IMR-90 (cell line): Measurements from ENCODE around the gene PACC1. TPM values are rescaled to one million over a fixed set of nuclear protein-coding genes. Genes with fewer than 3 reads are reported as not detected.

Experiments
- ATAC-seq: fragments of 200-7000 bp; cut with Tn5 transposase; 2 replicates; pipeline ENCODE4 v1.9.1; 2020; ENCODE audit warnings: low read depth, mild to moderate bottlenecking, moderate library complexity
- BruUV-seq: library from RNA; stranded (reverse); fragments of 400-500 nt; replicated peaks from 2 replicates; lab custom pipeline; 2021; lab: Mats Ljungman, UMichigan
- CTCF ChIA-PET: fragments of 300-600 bp; formaldehyde crosslinking; extraction: SDS; loops from one replicate; lab custom pipeline; 2021; ENCODE audit warnings: antibody characterized with exemption; lab: Yijun Ruan, JAX
- POLR2A ChIA-PET: fragments of 300-600 bp; sonication (Branson Sonifier 250); formaldehyde crosslinking; loops from one replicate; lab custom pipeline; 2022; ENCODE audit warnings: antibody characterized with exemption; ENCODE audit not compliant: unreplicated experiment; lab: Charles Lee
- DNase-seq: peaks from one replicate; pipeline ENCODE4 v3.0.0; 2013
- H2AFZ ChIP-seq: replicated peaks from 2 replicates; pipeline ENCODE3; 2013; ENCODE audit warnings: low read length, mild to moderate bottlenecking; ENCODE audit not compliant: poor library complexity
- H2AK5ac ChIP-seq: 2 replicates; pipeline ENCODE4 v1.6.1; 2013; ENCODE audit warnings: low read depth, low read length, inconsistent platforms
- H2AK9ac ChIP-seq: replicated peaks from 2 replicates; pipeline ENCODE3; 2013; ENCODE audit warnings: mild to moderate bottlenecking, low read depth, low read length, moderate library complexity; ENCODE audit not compliant: poor library complexity
- H2BK120ac ChIP-seq: 2 replicates; pipeline ENCODE4 v1.6.1; 2013; ENCODE audit warnings: low read depth, low read length, inconsistent platforms
- H2BK15ac ChIP-seq: 3 replicates; pipeline ENCODE4 v1.6.1; 2013; ENCODE audit warnings: low read depth, low read length, inconsistent platforms
- H2BK20ac ChIP-seq: 2 replicates; pipeline ENCODE4 v1.6.1; 2013; ENCODE audit warnings: low read depth, mild to moderate bottlenecking, inconsistent platforms, low read length, moderate library complexity
- H2BK5ac ChIP-seq: 2 replicates; pipeline ENCODE4 v1.6.1; 2013; ENCODE audit warnings: mild to moderate bottlenecking, low read depth, low read length, inconsistent platforms; ENCODE audit not compliant: poor library complexity, severe bottlenecking
- H3K14ac ChIP-seq: replicated peaks from 2 replicates; pipeline ENCODE4 v1.6.1; 2013; ENCODE audit warnings: low read depth, low read length, inconsistent platforms
- H3K18ac ChIP-seq: 2 replicates; pipeline ENCODE4 v1.6.1; 2013; ENCODE audit warnings: low read depth, low read length, control low read depth
- H3K23ac ChIP-seq: 2 replicates; pipeline ENCODE4 v1.6.1; 2013; ENCODE audit warnings: low read depth, low read length, inconsistent platforms
- H3K27ac ChIP-seq: 2 replicates; pipeline ENCODE4 v1.5.1; 2013; ENCODE audit warnings: mild to moderate bottlenecking, control low read depth, low read length; ENCODE audit not compliant: insufficient read depth
- H3K27me3 ChIP-seq: 2 replicates; pipeline ENCODE4 v1.6.1; 2013; ENCODE audit warnings: low read length; ENCODE audit not compliant: control insufficient read depth, insufficient read depth
- H3K36me3 ChIP-seq: 2 replicates; pipeline ENCODE4 v1.6.1; 2013; ENCODE audit warnings: low read length, mixed read lengths; ENCODE audit not compliant: control insufficient read depth, insufficient read depth
- H3K4ac ChIP-seq: 2 replicates; pipeline ENCODE4 v1.6.1; 2013; ENCODE audit warnings: low read depth, low read length, inconsistent platforms
- H3K4me1 ChIP-seq: 2 replicates; pipeline ENCODE4 v1.6.1; 2013; ENCODE audit warnings: low read length, mixed read lengths; ENCODE audit not compliant: control insufficient read depth, insufficient read depth
- H3K4me2 ChIP-seq: 2 replicates; pipeline ENCODE4 v1.6.1; 2013; ENCODE audit warnings: low read depth, mild to moderate bottlenecking, control low read depth, low read length, moderate library complexity
- H3K4me3 ChIP-seq: 2 replicates; pipeline ENCODE4 v1.5.1; 2013; ENCODE audit warnings: low read depth, mild to moderate bottlenecking, control low read depth, low read length, moderate library complexity; ENCODE audit not compliant: insufficient read depth
- H3K56ac ChIP-seq: 2 replicates; pipeline ENCODE4 v1.6.1; 2013; ENCODE audit warnings: low read length, inconsistent platforms; ENCODE audit not compliant: insufficient read depth; ENCODE audit errors: extremely low read depth
- H3K79me1 ChIP-seq, 2 experiments: 2 replicates each; pipeline ENCODE4 v1.6.1; 2013; ENCODE audit warnings: low read length in 2 of 2, inconsistent platforms in 1 of 2, low read depth in 1 of 2
- H3K9ac ChIP-seq: 2 replicates; pipeline ENCODE4 v1.6.1; 2013; ENCODE audit warnings: low read depth, low read length, control low read depth
- H3K9me1 ChIP-seq: 2 replicates; pipeline ENCODE4 v1.6.1; 2013; ENCODE audit warnings: low read length, inconsistent platforms; ENCODE audit not compliant: insufficient read depth
- H3K9me3 ChIP-seq: 2 replicates; pipeline ENCODE4 v1.6.1; 2013; ENCODE audit warnings: low read length; ENCODE audit not compliant: control insufficient read depth, insufficient read depth
- H4K20me1 ChIP-seq: 2 replicates; pipeline ENCODE4 v1.6.1; 2013; ENCODE audit warnings: low read length, inconsistent platforms; ENCODE audit not compliant: insufficient read depth
- H4K5ac ChIP-seq: 2 replicates; pipeline ENCODE4 v1.6.1; 2013; ENCODE audit warnings: mild to moderate bottlenecking, low read depth, low read length, control low read depth
- H4K8ac ChIP-seq, 2 experiments: 2 replicates each; pipeline ENCODE4 v1.6.1; 2013; ENCODE audit warnings: low read depth in 2 of 2, low read length in 2 of 2, control low read depth in 1 of 2, inconsistent platforms in 1 of 2
- H4K91ac ChIP-seq: 2 replicates; pipeline ENCODE4 v1.6.1; 2013; ENCODE audit warnings: low read depth, low read length, inconsistent platforms; ENCODE audit not compliant: insufficient read depth
- CEBPB ChIP-seq: IDR thresholded peaks from 2 replicates; pipeline ENCODE4 v1.6.1; 2012; ENCODE audit warnings: low read depth, low read length, improper control_type of control experiment
- MAFK ChIP-seq: IDR thresholded peaks from 2 replicates; pipeline ENCODE4 v1.6.1; 2012; ENCODE audit warnings: low read depth, low read length, improper control_type of control experiment
- MXI1 ChIP-seq: IDR thresholded peaks from 2 replicates; pipeline ENCODE4 v1.6.1; 2012; ENCODE audit warnings: low read depth, mild to moderate bottlenecking, low read length, moderate library complexity, borderline replicate concordance
- NFE2L2 ChIP-seq: fragments of 150-350 bp; IDR thresholded peaks from 2 replicates; pipeline ENCODE4 v1.6.1; 2016; ENCODE audit warnings: low read depth, mild to moderate bottlenecking, low read length
- RAD21 ChIP-seq: IDR thresholded peaks from 2 replicates; pipeline ENCODE4 v1.6.1; 2012; ENCODE audit warnings: low read length, improper control_type of control experiment
- RCOR1 ChIP-seq: IDR thresholded peaks from 2 replicates; pipeline ENCODE4 v1.6.1; 2012; ENCODE audit warnings: mild to moderate bottlenecking, low read length, improper control_type of control experiment; ENCODE audit not compliant: insufficient replicate concordance
- RFX5 ChIP-seq: IDR thresholded peaks from 2 replicates; pipeline ENCODE4 v1.8.0; 2012; ENCODE audit warnings: low read depth, mild to moderate bottlenecking, low read length, moderate library complexity
- SMC3 ChIP-seq: fragments of 150-350 bp; IDR thresholded peaks from 2 replicates; pipeline ENCODE4 v1.6.1; 2016; ENCODE audit warnings: low read depth, mild to moderate bottlenecking, antibody characterized with exemption, low read length, moderate library complexity
- WGBS, 2 experiments: methylation state at CpG; one replicate each; pipeline versions ENCODE4 v1.1.5 to v1.1.7; 2013; ENCODE audit warnings: missing lambda C conversion rate in 2 of 2; ENCODE audit not compliant: insufficient read length in 1 of 2; ENCODE audit errors: extremely low coverage in 2 of 2; 5-methylcytosine and 5-hydroxymethylcytosine counted together
- dilution Hi-C: fragments of 300-500 bp; cut with HindIII; formaldehyde crosslinking; loops from one replicate; pipeline ENCODE4 v1.14.3; 2018; ENCODE audit warnings: low sequenced_read_pairs; ENCODE audit not compliant: unreplicated experiment
- in situ Hi-C: fragments of 300-500 bp; cut with MboI; formaldehyde crosslinking; loops from 3 replicates; pipeline ENCODE4 v1.14.3; 2019; ENCODE audit warnings: low sequenced_read_pairs, inconsistent platforms, mixed read lengths
- intact Hi-C: fragments of 100-400 bp; cut with micrococcal nuclease; formaldehyde crosslinking; loops from 2 replicates; pipeline ENCODE4 v1.10.0; 2022
- polyA plus RNA-seq, 3 experiments: library from polyadenylated mRNA; depleted of rRNA; stranded (reverse); fragments of >200 nt; gene quantifications; 2 replicates each; pipeline ENCODE4 v1.2.3, GENCODE V29; 2012; ENCODE audit warnings: low replicate concordance in 1 of 3
- total RNA-seq: library from RNA; depleted of rRNA; stranded (reverse); fragments of >200 nt; gene quantifications from 2 replicates; pipeline ENCODE4 v1.2.3, GENCODE V29; 2012
- TF ChIP-seq, protein P1 (sequence below): fragments of 150-350 bp; IDR thresholded peaks from 2 replicates; pipeline ENCODE4 v1.6.1; 2017; ENCODE audit warnings: mild to moderate bottlenecking, antibody characterized with exemption, low read length, low read depth
- TF ChIP-seq, protein P2 (sequence below): conservative IDR thresholded peaks from 2 replicates; pipeline ENCODE4 v1.5.1; 2012; ENCODE audit warnings: mild to moderate bottlenecking, low read depth, low read length, improper control_type of control experiment
- TF ChIP-seq, protein P3 (sequence below): fragments of 150-350 bp; IDR thresholded peaks from 2 replicates; pipeline ENCODE4 v1.6.1; 2016; ENCODE audit warnings: low read depth, mild to moderate bottlenecking, low read length, moderate library complexity, borderline replicate concordance

Gene PACC1
- total and polyA plus RNA-seq, 2 of the 4 experiments (the other 2 are of a cell fraction) = 8.6 to 13.4 TPM

DNA sequence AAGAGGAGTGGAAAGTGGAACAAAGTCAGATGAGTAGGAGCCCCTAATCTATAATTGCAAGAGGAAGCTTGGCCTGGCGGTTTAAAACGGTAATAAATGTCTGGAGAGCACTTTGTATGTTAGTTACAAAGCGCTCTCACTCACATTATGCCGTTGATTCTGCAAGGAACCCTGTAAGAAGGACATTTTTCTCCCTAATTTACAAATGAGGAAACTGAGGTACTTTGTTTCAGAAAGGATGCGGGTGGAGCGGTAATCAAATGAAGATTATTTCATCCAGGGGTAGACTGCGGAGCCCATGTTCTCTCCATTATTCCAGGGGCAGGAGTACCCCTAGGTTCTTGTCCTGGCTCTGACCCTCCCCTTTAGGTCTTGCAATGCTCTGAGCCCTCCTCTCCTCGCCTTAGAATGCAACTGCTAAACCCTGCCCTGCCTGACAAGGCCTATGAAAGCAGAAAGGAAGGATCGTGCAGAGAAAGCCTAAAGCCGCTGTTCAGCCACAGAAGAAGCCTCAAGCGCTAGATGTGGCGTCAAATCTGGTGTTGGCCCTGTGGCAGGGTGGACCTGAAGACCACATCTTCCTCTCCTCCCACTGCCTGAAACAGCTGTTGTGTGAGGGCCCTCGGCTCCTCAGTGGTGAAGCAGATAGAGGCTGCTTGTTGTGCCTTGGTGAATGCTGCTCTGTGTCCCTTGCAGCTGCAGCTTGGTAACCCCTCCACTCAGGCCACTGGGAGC, 588 bp upstream of the PACC1 start (continued):
- TF ChIP-seq, protein P1, sequence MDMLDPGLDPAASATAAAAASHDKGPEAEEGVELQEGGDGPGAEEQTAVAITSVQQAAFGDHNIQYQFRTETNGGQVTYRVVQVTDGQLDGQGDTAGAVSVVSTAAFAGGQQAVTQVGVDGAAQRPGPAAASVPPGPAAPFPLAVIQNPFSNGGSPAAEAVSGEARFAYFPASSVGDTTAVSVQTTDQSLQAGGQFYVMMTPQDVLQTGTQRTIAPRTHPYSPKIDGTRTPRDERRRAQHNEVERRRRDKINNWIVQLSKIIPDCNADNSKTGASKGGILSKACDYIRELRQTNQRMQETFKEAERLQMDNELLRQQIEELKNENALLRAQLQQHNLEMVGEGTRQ = no peak
- no peak for TF ChIP-seq RCOR1

DNA sequence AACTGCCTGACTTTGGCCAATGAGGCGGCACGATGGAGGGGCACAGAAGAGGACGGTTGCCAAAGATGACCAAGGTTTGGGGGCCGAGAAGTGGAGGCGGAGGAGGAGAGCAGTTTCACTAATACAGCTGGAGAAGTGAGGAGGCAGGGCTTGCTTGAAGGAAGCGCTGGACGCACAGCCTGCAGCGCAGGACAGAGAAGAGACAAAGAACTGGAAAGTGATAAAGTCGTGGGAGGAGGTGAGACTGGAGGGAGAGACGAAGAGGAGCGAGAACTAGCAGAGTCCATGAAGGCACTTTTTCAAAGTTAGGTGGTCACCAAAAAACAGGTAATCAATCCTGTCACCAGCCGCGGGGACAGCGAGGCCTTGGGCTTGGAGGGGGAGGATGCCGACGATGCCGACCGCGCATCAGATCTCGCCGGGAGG, 771 bp downstream of the PACC1 start:
- Histone ChIP-seq H4K8ac (peak overlapping the region in 1 of 2 experiments; percentile 42; a peak in 2 of 4 replicates), H3K56ac (no peak overlapping the region), H3K4me2 (peak overlapping the region; percentile 81), H2BK20ac (no peak overlapping the region), H4K91ac (no peak overlapping the region), H3K4me1 (peaks cover 3% of the 10 kb centered on the region; the same call in 1 of the 2 replicates), H3K9ac (peak overlapping the region; percentile 24; the same call in 1 of the 2 replicates), H2AK9ac (peak overlapping the region; percentile 89), H3K36me3 (peaks cover 14% of the 10 kb centered on the region), H3K4me3 (peak overlapping the region; percentile 78), H2BK15ac (no peak overlapping the region), H3K79me1 (peaks cover 8 to 24% of the 10 kb centered on the region in 2 experiments), H3K4ac (peak overlapping the region; percentile 20; the same call in 1 of the 2 replicates), H4K20me1 (no peaks in the 10 kb centered on the region), H2BK5ac (no peak overlapping the region), H3K9me1 (peaks cover 6% of the 10 kb centered on the region; the same call in 1 of the 2 replicates), H3K18ac (no peak overlapping the region), H3K23ac (peak overlapping the region; percentile 81; the same call in 1 of the 2 replicates), H3K14ac (peak overlapping the region; percentile 40; the same call in 1 of the 2 replicates), H2AFZ (peak overlapping the region; percentile 100), H4K5ac (no peak overlapping the region), H3K27ac (no peak overlapping the region), H2AK5ac (peak overlapping the region; percentile 63; the same call in 1 of the 2 replicates), H3K27me3 (no peaks in the 10 kb centered on the region), H2BK120ac (no peak overlapping the region), H3K9me3 (no peaks in the 10 kb centered on the region)
- intact Hi-C loops = no loop called here
- dilution Hi-C loops = no loop called here
- 9% methylated on average over 12 of the region's 21 CpGs; no CpG with 5 or more reads in 1 of the 2 experiments for WGBS, 2 experiments
- ChIA-PET POLR2A (no interaction called here), CTCF (no interaction called here)
- BruUV-seq = no TSS peak
- ATAC-seq (peak; percentile 45), DNase-seq (peak; percentile 14)
- in situ Hi-C loops = no loop called here
- TF ChIP-seq MAFK (no peak), CEBPB (no peak), SMC3 (no peak), RFX5 (no peak), MXI1 (no peak), NFE2L2 (no peak), RAD21 (no peak)
- TF ChIP-seq, protein P2, sequence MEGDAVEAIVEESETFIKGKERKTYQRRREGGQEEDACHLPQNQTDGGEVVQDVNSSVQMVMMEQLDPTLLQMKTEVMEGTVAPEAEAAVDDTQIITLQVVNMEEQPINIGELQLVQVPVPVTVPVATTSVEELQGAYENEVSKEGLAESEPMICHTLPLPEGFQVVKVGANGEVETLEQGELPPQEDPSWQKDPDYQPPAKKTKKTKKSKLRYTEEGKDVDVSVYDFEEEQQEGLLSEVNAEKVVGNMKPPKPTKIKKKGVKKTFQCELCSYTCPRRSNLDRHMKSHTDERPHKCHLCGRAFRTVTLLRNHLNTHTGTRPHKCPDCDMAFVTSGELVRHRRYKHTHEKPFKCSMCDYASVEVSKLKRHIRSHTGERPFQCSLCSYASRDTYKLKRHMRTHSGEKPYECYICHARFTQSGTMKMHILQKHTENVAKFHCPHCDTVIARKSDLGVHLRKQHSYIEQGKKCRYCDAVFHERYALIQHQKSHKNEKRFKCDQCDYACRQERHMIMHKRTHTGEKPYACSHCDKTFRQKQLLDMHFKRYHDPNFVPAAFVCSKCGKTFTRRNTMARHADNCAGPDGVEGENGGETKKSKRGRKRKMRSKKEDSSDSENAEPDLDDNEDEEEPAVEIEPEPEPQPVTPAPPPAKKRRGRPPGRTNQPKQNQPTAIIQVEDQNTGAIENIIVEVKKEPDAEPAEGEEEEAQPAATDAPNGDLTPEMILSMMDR = no peak
- TF ChIP-seq, protein P3, sequence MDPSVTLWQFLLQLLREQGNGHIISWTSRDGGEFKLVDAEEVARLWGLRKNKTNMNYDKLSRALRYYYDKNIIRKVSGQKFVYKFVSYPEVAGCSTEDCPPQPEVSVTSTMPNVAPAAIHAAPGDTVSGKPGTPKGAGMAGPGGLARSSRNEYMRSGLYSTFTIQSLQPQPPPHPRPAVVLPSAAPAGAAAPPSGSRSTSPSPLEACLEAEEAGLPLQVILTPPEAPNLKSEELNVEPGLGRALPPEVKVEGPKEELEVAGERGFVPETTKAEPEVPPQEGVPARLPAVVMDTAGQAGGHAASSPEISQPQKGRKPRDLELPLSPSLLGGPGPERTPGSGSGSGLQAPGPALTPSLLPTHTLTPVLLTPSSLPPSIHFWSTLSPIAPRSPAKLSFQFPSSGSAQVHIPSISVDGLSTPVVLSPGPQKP = no peak
